HuH-7.5 (cell line): ENCODE data around the gene MKRN3.
"Not testable (repeated sequence)": the region's sequence is repeated elsewhere in the genome, so short reads cannot be mapped to it uniquely, and the experiment has no call there.

Experiments
- DNase-seq: peaks from one replicate; pipeline ENCODE4 v3.0.0; 2011; ENCODE audit warnings: low spot score

MKRN3 gene

DNA sequence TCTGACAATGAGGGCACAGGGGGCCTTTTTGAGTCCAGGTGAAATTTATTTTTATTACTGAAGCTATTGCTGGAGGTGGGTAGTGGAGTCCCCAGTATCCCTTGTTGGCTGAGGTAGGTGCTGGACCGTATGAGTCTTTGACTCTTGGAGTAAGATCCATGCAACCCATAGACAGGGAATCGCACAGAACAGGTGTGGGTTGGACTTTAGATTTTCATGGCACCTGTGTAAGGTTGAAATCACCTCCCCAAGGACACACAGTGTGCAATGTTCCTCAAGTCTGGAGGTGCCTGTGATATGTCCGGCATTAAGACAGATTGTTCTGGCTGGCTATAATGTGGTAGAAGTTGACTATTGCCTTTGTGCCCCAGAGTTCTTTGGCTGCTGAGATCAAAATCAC is 23.5 kb downstream of the MKRN3 start:
- DNase-seq: no peak

DNA sequence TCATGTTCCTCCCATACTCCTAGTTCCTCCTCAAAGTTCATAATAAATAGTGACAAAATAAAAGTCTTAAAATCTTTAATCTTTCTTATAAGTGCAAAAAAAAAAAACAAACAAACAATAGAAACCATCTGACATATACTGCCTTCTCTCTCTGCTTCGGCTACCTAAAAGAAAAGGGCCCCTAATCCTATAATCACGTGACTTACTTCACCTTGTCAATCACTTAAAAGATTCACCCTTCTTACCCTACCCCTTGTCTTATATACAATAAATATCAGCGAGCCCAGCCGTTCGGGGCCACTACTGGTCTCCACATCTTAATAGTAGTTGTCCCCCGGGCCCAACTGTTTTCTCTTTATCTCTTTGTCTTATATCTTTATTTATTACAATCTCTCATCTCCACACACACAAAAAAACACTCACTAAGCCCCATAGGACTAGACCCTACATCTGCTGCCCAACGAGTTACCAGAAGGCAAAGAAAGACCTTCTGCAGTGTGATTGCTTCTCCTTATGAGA is 28.8 kb downstream of the MKRN3 start:
- no peak for DNase-seq

GRCh38 chr15:23595368-23595767 is 29.9 kb downstream of the MKRN3 start:
- DNase-seq: no peak

DNA sequence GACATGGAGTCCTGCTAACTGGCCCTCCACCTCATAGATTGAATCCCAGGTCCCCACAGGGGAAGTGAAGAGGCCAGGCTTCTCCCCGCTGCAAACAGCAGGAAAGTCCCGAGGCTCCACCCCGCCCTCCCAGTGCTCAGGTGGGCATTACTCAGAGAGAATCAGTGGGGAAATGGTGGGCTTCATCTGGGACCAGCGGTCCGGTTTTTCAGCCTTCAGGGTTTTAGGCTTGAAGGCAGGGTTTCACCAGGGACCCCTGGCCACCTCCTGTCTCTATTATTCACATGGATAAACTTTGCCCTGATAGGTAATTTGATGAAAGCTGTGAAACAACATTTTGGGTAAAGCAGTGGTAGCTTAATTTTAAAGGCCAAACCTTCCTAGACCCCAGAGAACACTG is 31.3 kb downstream of the MKRN3 start:
- DNase-seq: no peak

GRCh38 chr15:23597278-23597677 is 31.8 kb downstream of the MKRN3 start:
- not testable (repeated sequence) for DNase-seq

GRCh38 chr15:23599053-23599452 is 33.6 kb downstream of the MKRN3 start:
- DNase-seq: no peak

DNA sequence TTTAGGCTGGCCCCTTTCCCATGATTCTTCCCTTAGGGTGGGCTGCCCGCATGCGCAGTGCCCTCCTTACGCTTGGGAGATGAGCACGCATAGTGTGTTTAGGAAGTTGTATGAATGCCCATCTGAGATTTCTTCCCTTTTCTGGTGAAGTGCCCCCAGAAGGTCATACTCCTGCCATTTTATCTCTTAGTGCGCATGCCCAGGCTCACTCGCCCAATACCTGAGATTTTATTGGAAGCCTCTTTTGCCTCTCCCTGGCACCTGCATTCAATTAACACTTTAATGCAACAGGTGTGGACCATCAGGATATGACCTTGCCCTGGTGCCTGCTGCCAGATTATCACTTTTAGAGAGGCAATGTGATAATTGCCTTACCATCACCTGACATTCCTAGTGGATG is 36.6 kb downstream of the MKRN3 start:
- no peak for DNase-seq

- DNase-seq: no peak
These were observed 40.8 kb downstream of the MKRN3 start for GRCh38 chr15:23606226-23606625.

DNA sequence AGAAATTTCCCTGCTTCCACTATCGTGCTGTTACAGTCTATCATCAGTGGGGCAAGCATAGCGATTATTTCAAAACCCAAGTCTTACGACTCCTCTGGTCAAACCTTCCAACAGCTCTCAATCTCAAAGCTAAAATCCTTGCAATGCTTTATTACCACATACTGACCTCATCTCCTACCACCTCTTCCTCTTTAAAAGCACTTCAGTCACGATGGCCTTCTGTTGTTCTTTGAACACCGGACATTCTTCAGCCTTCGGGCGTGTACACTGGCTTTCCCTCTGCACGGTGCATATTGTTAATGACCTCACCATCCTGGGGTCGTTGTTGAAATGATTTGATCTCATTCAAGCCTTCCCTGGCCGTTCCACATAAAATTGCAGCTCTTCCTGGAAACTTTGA is 51.1 kb downstream of the MKRN3 start:
- DNase-seq: no peak
